H1 (cell line): ENCODE results near the gene MBOAT2. TPM values are rescaled to one million over a fixed set of nuclear protein-coding genes. Genes with fewer than 3 reads are reported as not detected.

Experiments used
- CTCF ChIA-PET: fragments of 300-600 bp; sonication (Branson Sonifier 250); formaldehyde crosslinking; loops from one replicate; lab custom pipeline; 2021; ENCODE audit not compliant: partially characterized antibody; lab: Charles Lee
- POLR2A ChIA-PET: fragments of 300-600 bp; sonication (Branson Sonifier 250); formaldehyde crosslinking; loops from one replicate; lab custom pipeline; 2021; ENCODE audit warnings: inconsistent platforms; ENCODE audit not compliant: partially characterized antibody; lab: Charles Lee
- DNase-seq, 2 experiments: peaks; one replicate each; pipeline versions ENCODE4 v3.0.0 to v3.0.0-alpha.2; 2010 to 2022; ENCODE audit warnings: low spot score in 2 of 2, low read depth in 1 of 2, mixed read lengths in 1 of 2
- FAIRE-seq: peaks from 2 replicates; lab custom pipeline; 2011; peaks lifted over from hg19 to GRCh38; lab: Jason Lieb, UNC
- H2AFZ ChIP-seq: 2 replicates; pipeline ENCODE4 v1.8.1; 2012; ENCODE audit warnings: low read length, inconsistent platforms
- H2AK5ac ChIP-seq: 2 replicates; pipeline ENCODE4 v1.6.1; 2013; ENCODE audit warnings: low read depth, low read length
- H2BK120ac ChIP-seq: replicated peaks from 2 replicates; pipeline ENCODE3; 2013; ENCODE audit warnings: low read depth, low read length, inconsistent platforms
- H2BK12ac ChIP-seq: 2 replicates; pipeline ENCODE4 v1.6.1; 2013; ENCODE audit warnings: low read depth, low read length
- H2BK15ac ChIP-seq: 2 replicates; pipeline ENCODE4 v1.6.1; 2013; ENCODE audit warnings: low read length
- H2BK20ac ChIP-seq: 2 replicates; pipeline ENCODE4 v1.6.1; 2013; ENCODE audit warnings: low read length
- H2BK5ac ChIP-seq: 2 replicates; pipeline ENCODE4 v1.6.1; 2013; ENCODE audit warnings: low read depth, low read length
- H3K14ac ChIP-seq: 2 replicates; pipeline ENCODE4 v1.6.1; 2013; ENCODE audit warnings: inconsistent platforms; ENCODE audit not compliant: insufficient read length
- H3K18ac ChIP-seq: 2 replicates; pipeline ENCODE4 v1.6.1; 2013; ENCODE audit warnings: low read length; ENCODE audit errors: extremely low read depth
- H3K23ac ChIP-seq: 2 replicates; pipeline ENCODE4 v1.6.1; 2013; ENCODE audit warnings: inconsistent platforms; ENCODE audit not compliant: insufficient read length
- H3K23me2 ChIP-seq: 2 replicates; pipeline ENCODE4 v1.6.1; 2013; ENCODE audit warnings: low read depth, low read length
- H3K27ac ChIP-seq: 2 replicates; pipeline ENCODE4 v1.6.1; 2011; ENCODE audit warnings: low read depth, low read length, inconsistent platforms
- H3K27me3 ChIP-seq, 4 experiments: replicated peaks in 1 of 4; 1 replicate in 1 of 4; 2 replicates in 3 of 4; pipeline versions ENCODE4 v1.6.1 to v1.8.1; 2011 to 2013; ENCODE audit warnings: low read length in 3 of 4, mild to moderate bottlenecking in 3 of 4, inconsistent platforms in 2 of 4, mixed read lengths in 2 of 4, moderate library complexity in 1 of 4; ENCODE audit not compliant: control insufficient read depth in 3 of 4, insufficient read depth in 3 of 4; ENCODE audit errors: extremely low read depth in 1 of 4
- H3K36me3 ChIP-seq, 4 experiments: 2 replicates each; pipeline versions ENCODE4 v1.6.1 to v1.8.1; 2011 to 2013; ENCODE audit warnings: mild to moderate bottlenecking in 4 of 4, low read length in 3 of 4, moderate library complexity in 2 of 4, control low read depth in 1 of 4, inconsistent platforms in 1 of 4; ENCODE audit not compliant: insufficient read depth in 4 of 4, control insufficient read depth in 2 of 4
- H3K4ac ChIP-seq: replicated peaks from 2 replicates; pipeline ENCODE3; 2013; ENCODE audit warnings: low read length, low read depth, mixed read lengths, inconsistent platforms; ENCODE audit not compliant: insufficient read length
- H3K4me1 ChIP-seq, 4 experiments: replicated peaks in 1 of 4; 1 replicate in 1 of 4; 2 replicates in 3 of 4; pipeline versions ENCODE4 v1.6.1 to v1.8.1; 2011 to 2013; ENCODE audit warnings: low read length in 3 of 4, inconsistent platforms in 2 of 4, mixed read lengths in 1 of 4; ENCODE audit not compliant: insufficient read depth in 4 of 4, control insufficient read depth in 3 of 4
- H3K4me2 ChIP-seq, 2 experiments: 2 replicates each; pipeline versions ENCODE4 v1.6.1 to v1.8.1; 2011 to 2013; ENCODE audit warnings: low read depth in 2 of 2, low read length in 2 of 2, control low read depth in 1 of 2, inconsistent platforms in 1 of 2, mild to moderate bottlenecking in 1 of 2; ENCODE audit not compliant: insufficient read depth in 1 of 2
- H3K4me3 ChIP-seq, 4 experiments: fragments of 200-600, 300-600 bp in 1 of 4; sonication (generic), shearing (Covaris generic), sonication (Bioruptor Twin) in 1 of 4; 2 replicates each; pipeline versions ENCODE4 v1.5.1 to v1.8.1; 2011 to 2016; ENCODE audit warnings: low read length in 4 of 4, low read depth in 3 of 4, control low read depth in 2 of 4, inconsistent platforms in 2 of 4, mild to moderate bottlenecking in 2 of 4, mixed read lengths in 1 of 4, moderate library complexity in 1 of 4; ENCODE audit not compliant: insufficient read depth in 2 of 4; ENCODE audit errors: extremely low read depth in 1 of 4
- H3K56ac ChIP-seq: replicated peaks from 2 replicates; pipeline ENCODE3; 2013; ENCODE audit warnings: low read depth, mild to moderate bottlenecking, mixed read lengths, low read length, inconsistent platforms; ENCODE audit not compliant: insufficient read length
- H3K79me1 ChIP-seq: 2 replicates; pipeline ENCODE4 v1.6.1; 2013; ENCODE audit warnings: low read depth, low read length, control low read depth
- H3K79me2 ChIP-seq, 2 experiments: 2 replicates each; pipeline versions ENCODE4 v1.6.1 to v1.8.1; 2012 to 2013; ENCODE audit warnings: low read length in 2 of 2, mild to moderate bottlenecking in 2 of 2, inconsistent platforms in 1 of 2; ENCODE audit not compliant: insufficient read depth in 2 of 2, control insufficient read depth in 1 of 2
- H3K9ac ChIP-seq, 4 experiments: replicated peaks in 1 of 4; 1 replicate in 1 of 4; 2 replicates in 3 of 4; pipeline versions ENCODE4 v1.6.1 to v1.8.1; 2011 to 2013; ENCODE audit warnings: low read depth in 3 of 4, low read length in 3 of 4, control low read depth in 2 of 4, mild to moderate bottlenecking in 2 of 4, moderate library complexity in 2 of 4, inconsistent platforms in 1 of 4; ENCODE audit errors: extremely low read depth in 1 of 4
- H3K9me3 ChIP-seq, 2 experiments: 2 replicates each; pipeline versions ENCODE4 v1.6.1 to v1.8.1; 2012 to 2013; ENCODE audit warnings: mild to moderate bottlenecking in 2 of 2, moderate library complexity in 2 of 2, control low read depth in 1 of 2, inconsistent platforms in 1 of 2, low read depth in 1 of 2, low read length in 1 of 2, mixed read lengths in 1 of 2; ENCODE audit not compliant: insufficient read depth in 2 of 2
- H4K20me1 ChIP-seq, 2 experiments: replicated peaks in 1 of 2; 2 replicates each; pipeline versions ENCODE3 to v1.8.1; 2011 to 2013; ENCODE audit warnings: inconsistent platforms in 2 of 2, low read length in 2 of 2, mild to moderate bottlenecking in 1 of 2; ENCODE audit not compliant: insufficient read depth in 2 of 2, control insufficient read depth in 1 of 2
- H4K5ac ChIP-seq: 2 replicates; pipeline ENCODE4 v1.6.1; 2013; ENCODE audit warnings: low read length, low read depth, mixed read lengths, inconsistent platforms; ENCODE audit not compliant: insufficient read length
- H4K8ac ChIP-seq: 2 replicates; pipeline ENCODE4 v1.8.0; 2013; ENCODE audit warnings: mild to moderate bottlenecking, moderate library complexity, low read length, inconsistent platforms; ENCODE audit not compliant: insufficient read depth; ENCODE audit errors: extremely low read depth
- H4K91ac ChIP-seq: replicated peaks from 2 replicates; pipeline ENCODE3; 2013; ENCODE audit warnings: low read length, mixed read lengths, inconsistent platforms; ENCODE audit not compliant: insufficient read length
- ASH2L ChIP-seq: fragments of 200-600, 300-600 bp; sonication (generic); IDR thresholded peaks from one replicate; pipeline ENCODE4 v1.7.1; 2017; ENCODE audit warnings: low read length
- BACH1 ChIP-seq: IDR thresholded peaks from 2 replicates; pipeline ENCODE4 v1.6.1; 2012; ENCODE audit warnings: low read length, improper control_type of control experiment
- BRCA1 ChIP-seq: IDR thresholded peaks from 2 replicates; pipeline ENCODE4 v1.6.1; 2012; ENCODE audit warnings: low read depth, low read length, improper control_type of control experiment
- CHD1 ChIP-seq: IDR thresholded peaks from 2 replicates; pipeline ENCODE4 v1.6.1; 2012; ENCODE audit warnings: low read depth, low read length, improper control_type of control experiment
- CHD2 ChIP-seq: IDR thresholded peaks from 2 replicates; pipeline ENCODE4 v1.6.1; 2012; ENCODE audit warnings: low read length, improper control_type of control experiment
- EP300 ChIP-seq, 2 experiments: IDR thresholded peaks; 1 replicate in 1 of 2; 2 replicates in 1 of 2; pipeline ENCODE4 v1.6.1; 2011 to 2012; ENCODE audit warnings: low read depth in 2 of 2, low read length in 2 of 2, mild to moderate bottlenecking in 2 of 2, borderline replicate concordance in 1 of 2, inconsistent platforms in 1 of 2, moderate library complexity in 1 of 2
- FOSL1 ChIP-seq: IDR thresholded peaks from 2 replicates; pipeline ENCODE4 v1.6.1; 2011; ENCODE audit warnings: mild to moderate bottlenecking, low read depth, low read length, moderate library complexity; ENCODE audit not compliant: insufficient read depth
- GABPA ChIP-seq: IDR thresholded peaks from 2 replicates; pipeline ENCODE4 v1.6.1; 2011; ENCODE audit warnings: mild to moderate bottlenecking, low read length, moderate library complexity, borderline replicate concordance; ENCODE audit not compliant: insufficient read depth
- MAFK ChIP-seq: IDR thresholded peaks from 2 replicates; pipeline ENCODE4 v1.6.1; 2012; ENCODE audit warnings: low read depth, mild to moderate bottlenecking, improper control_type of control experiment, low read length
- RFX5 ChIP-seq: IDR thresholded peaks from 2 replicates; pipeline ENCODE4 v1.6.1; 2011; ENCODE audit warnings: low read depth, low read length, improper control_type of control experiment, borderline replicate concordance
- RXRA ChIP-seq: IDR thresholded peaks from 2 replicates; pipeline ENCODE4 v1.6.1; 2011; ENCODE audit warnings: low read depth, mild to moderate bottlenecking, low read length, moderate library complexity; ENCODE audit not compliant: insufficient read depth
- TAF1 ChIP-seq: IDR thresholded peaks from 2 replicates; pipeline ENCODE4 v1.6.1; 2011; ENCODE audit warnings: mild to moderate bottlenecking, low read depth, low read length
- TBP ChIP-seq: IDR thresholded peaks from 2 replicates; pipeline ENCODE4 v1.6.1; 2011; ENCODE audit warnings: low read depth, low read length, improper control_type of control experiment
- ZNF274 ChIP-seq: IDR thresholded peaks from 2 replicates; pipeline ENCODE4 v1.7.0; 2012; ENCODE audit warnings: low read length, borderline replicate concordance; ENCODE audit errors: extremely low read depth
- WGBS, 2 experiments: shearing (Covaris generic) in 1 of 2; methylation state at CpG; one replicate each; pipeline versions ENCODE4 v1.1.6 to v1.1.7; 2013 to 2015; ENCODE audit warnings: low lambda C conversion rate in 2 of 2, mixed read lengths in 2 of 2, inconsistent platforms in 1 of 2, low coverage in 1 of 2, missing lambda C conversion rate in 1 of 2; ENCODE audit not compliant: insufficient replicate concordance in 2 of 2, insufficient coverage in 1 of 2, insufficient read length in 1 of 2; ENCODE audit errors: extremely low coverage in 1 of 2, missing lambda C conversion rate in 1 of 2; 5-methylcytosine and 5-hydroxymethylcytosine counted together
- polyA plus RNA-seq, 7 experiments: library from polyadenylated mRNA; depleted of rRNA in 3 of 7; stranded (reverse) in 5 of 7; unstranded in 2 of 7; fragments of >200 nt in 5 of 7; fragments of 200-250 nt in 2 of 7; gene quantifications; 1 replicate in 5 of 7; 2 replicates in 1 of 7; 4 replicates in 1 of 7; pipeline versions ENCODE4 v1.2.1 to v1.2.3, GENCODE V29; 2011 to 2013; ENCODE audit warnings: missing spikeins in 2 of 7, mixed read lengths in 2 of 7
- total RNA-seq: library from RNA; stranded (reverse); fragmentation: NEBNext Ultra II Directional; extraction: Animal tissue kit (Norgen Biotek cat#: 25700); gene quantifications from 2 replicates; pipeline ENCODE4 v1.2.1, GENCODE V29; 2021
- TF ChIP-seq, protein P1 (sequence below): IDR thresholded peaks from 2 replicates; pipeline ENCODE4 v1.6.1; 2011; ENCODE audit warnings: low read length, improper control_type of control experiment

Gene MBOAT2
- total and polyA plus RNA-seq, 2 of the 8 experiments (the other 6 are each of a cell fraction or from before 2014, with no cell fraction given), result 11.2 to 23.4 TPM

DNA sequence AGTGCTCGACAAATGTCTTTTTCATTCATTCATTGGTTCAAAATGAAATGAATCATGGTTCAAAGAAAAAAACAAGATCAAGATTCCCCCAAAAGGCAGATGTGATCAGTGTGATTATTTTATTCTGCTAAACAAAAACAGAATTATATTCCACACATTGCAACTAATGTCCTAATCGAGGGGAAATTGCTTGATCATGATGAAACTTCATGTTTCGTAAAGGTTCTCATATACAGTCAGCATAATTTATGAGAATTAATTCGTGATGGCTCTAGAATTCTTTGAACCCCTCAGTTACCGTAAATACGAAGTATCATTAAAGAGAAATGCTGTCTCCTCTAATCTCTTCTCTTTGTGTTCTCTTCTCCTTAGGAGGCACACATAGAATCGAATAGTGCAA, 42.1 kb upstream of the MBOAT2 start:
- no peaks in the 10 kb centered on the region for H3K9me3 ChIP-seq
- H4K91ac ChIP-seq, result no peak overlapping the region
- H2BK120ac ChIP-seq, result no peak overlapping the region
- ChIA-PET POLR2A (no interaction called here), CTCF (interaction anchor here (1.1 kb wide), 1 partner anchor 13 kb away, joined by 5 read pairs; no protein-coding TSS in a partner anchor)
- FAIRE-seq, result no peak
- H3K18ac ChIP-seq, result no peak overlapping the region
- H3K79me1 ChIP-seq, result no peaks in the 10 kb centered on the region
- no peak overlapping the region for H3K14ac ChIP-seq
- H3K4ac ChIP-seq, result no peak overlapping the region
- H4K5ac ChIP-seq, result no peak overlapping the region
- H3K4me1 ChIP-seq, result no peaks in the 10 kb centered on the region
- no peak overlapping the region for H2AK5ac ChIP-seq
- H2AFZ ChIP-seq, result no peak overlapping the region
- no peak overlapping the region for H2BK12ac ChIP-seq
- H3K27ac ChIP-seq, result no peak overlapping the region
- H3K4me3 ChIP-seq, result no peak overlapping the region
- H3K79me2 ChIP-seq, result no peaks in the 10 kb centered on the region
- H3K23me2 ChIP-seq, result no peaks in the 10 kb centered on the region
- no peaks in the 10 kb centered on the region for H3K27me3 ChIP-seq
- 89% methylated on average over 7 of the region's 7 CpGs; no CpG with 5 or more reads in 1 of the 2 experiments for WGBS, 2 experiments
- no peak overlapping the region for H2BK20ac ChIP-seq
- no peak overlapping the region for H2BK5ac ChIP-seq
- H4K8ac ChIP-seq, result no peak overlapping the region
- H3K36me3 ChIP-seq, result no peaks in the 10 kb centered on the region
- no peaks in the 10 kb centered on the region for H4K20me1 ChIP-seq
- H3K4me2 ChIP-seq, result no peak overlapping the region
- DNase-seq, result no peak
- H3K56ac ChIP-seq, result no peak overlapping the region
- H3K23ac ChIP-seq, result no peak overlapping the region
- H3K9ac ChIP-seq, result no peak overlapping the region
- no peak overlapping the region for H2BK15ac ChIP-seq
- TF ChIP-seq TBP, result no peak
- TF ChIP-seq FOSL1, result no peak
- TF ChIP-seq ZNF274, result no peak
- no peak for TF ChIP-seq MAFK
- TF ChIP-seq RFX5, result no peak
- no peak for TF ChIP-seq BACH1
- no peak for TF ChIP-seq CHD2
- no peak for TF ChIP-seq BRCA1
- TF ChIP-seq EP300 (IDR thresholded peaks at IDR 0.05; ENCODE audit: borderline replicate concordance in 1 of 2, low read depth in 2 of 2, low read length in 2 of 2), result no peak
- TF ChIP-seq CHD1, result no peak
- no peak for TF ChIP-seq GABPA
- TF ChIP-seq, protein P1, sequence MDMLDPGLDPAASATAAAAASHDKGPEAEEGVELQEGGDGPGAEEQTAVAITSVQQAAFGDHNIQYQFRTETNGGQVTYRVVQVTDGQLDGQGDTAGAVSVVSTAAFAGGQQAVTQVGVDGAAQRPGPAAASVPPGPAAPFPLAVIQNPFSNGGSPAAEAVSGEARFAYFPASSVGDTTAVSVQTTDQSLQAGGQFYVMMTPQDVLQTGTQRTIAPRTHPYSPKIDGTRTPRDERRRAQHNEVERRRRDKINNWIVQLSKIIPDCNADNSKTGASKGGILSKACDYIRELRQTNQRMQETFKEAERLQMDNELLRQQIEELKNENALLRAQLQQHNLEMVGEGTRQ, result no peak
- TF ChIP-seq RXRA, result no peak
- no peak for TF ChIP-seq ASH2L
- no peak for TF ChIP-seq TAF1
